ENCODE measurements around the gene GRIPAP1. TPM values are rescaled to one million over a fixed set of nuclear protein-coding genes. Genes with fewer than 3 reads are reported as not detected.
A peak's percentile ranks its signal among the peaks of the same experiment; 100 is the strongest.
"Not testable (repeated sequence)": the region's sequence is repeated elsewhere in the genome, so short reads cannot be mapped to it uniquely, and the experiment has no call there.

Gene GRIPAP1
- total RNA-seq, 1 donor from 2014 or later, result 20.2 TPM

DNA sequence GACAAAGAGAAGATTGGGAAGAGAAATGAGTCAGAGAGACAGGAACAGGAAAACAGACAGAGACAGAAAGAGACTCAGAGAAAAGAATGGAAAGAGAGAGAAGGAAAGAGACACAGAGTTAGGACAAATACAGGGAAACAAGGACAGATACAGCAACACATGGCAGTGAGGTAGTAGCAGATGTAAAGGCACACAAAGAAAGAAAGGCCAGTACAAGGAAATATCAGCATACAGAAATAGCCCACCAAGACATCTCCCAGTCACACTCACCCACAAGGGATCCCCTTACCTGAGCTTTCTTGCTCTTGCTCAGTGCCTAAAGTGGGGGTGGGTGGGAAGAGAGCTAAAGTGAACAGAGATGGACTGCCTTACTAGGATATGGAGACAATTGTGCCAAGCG, 4.2 kb downstream of the GRIPAP1 start:
- no peak for DNase-seq (ENCODE audit: low spot score)

DNA sequence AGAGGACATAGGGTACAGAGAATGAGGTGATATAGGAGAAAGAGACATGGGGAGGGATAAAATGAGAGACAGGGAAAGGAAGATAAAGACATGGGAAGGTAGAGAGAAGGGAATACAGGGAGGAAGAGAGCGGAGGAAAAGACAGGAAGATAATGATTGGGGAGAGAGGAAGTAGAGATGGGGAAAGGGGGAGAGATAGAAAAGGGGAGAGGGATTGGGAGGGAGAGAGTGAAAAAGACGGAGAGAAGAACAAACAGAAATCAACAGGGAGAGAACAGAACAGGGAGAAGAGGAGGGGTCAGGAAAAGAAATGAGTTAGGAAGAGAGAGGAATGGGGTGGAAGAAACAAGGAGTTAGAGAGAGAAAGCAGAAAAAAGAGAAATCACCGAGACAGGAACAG, 4.6 kb downstream of the GRIPAP1 start:
- no peak for DNase-seq (ENCODE audit: low spot score)

DNA sequence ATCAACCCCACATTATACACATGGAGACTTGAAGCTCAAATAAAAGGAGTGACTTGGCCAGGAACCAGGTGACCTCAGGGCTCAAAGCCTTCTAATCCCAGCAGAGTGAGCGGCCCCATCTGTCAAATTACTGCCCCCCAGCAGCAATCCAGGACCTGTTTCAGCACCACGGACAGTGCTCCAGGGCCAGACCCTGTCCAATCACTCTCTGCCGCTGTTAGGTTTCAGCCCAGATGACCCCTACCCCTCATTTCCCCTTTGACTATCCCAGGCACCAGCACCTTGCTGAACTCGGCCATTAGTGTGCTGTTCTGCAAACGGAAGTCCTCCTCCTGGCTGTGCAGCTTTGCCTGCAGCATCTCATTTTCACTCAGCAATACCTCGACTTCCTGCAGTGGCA, 5.1 kb downstream of the GRIPAP1 start:
- no peak for DNase-seq (ENCODE audit: low spot score)

DNA sequence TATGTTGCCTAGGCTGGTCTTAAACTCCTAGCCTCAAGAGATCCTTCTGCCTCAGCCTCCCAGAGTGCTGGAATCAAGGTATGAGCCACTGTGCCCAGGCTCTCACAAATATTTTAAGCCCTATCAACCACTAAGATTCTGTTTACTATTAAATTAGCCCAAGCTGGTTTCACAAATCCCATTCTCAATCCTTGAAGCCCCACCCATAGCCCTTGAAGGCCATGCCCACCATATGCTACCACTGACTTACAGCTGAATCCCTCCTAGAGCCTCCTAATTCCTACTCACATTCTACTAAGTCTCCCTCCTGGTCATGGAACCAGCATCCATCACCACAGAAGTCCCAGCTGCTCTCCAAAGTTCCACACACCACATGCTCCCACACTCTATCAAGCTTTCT, 9.7 kb downstream of the GRIPAP1 start:
- no peak for DNase-seq (ENCODE audit: low spot score)

DNA sequence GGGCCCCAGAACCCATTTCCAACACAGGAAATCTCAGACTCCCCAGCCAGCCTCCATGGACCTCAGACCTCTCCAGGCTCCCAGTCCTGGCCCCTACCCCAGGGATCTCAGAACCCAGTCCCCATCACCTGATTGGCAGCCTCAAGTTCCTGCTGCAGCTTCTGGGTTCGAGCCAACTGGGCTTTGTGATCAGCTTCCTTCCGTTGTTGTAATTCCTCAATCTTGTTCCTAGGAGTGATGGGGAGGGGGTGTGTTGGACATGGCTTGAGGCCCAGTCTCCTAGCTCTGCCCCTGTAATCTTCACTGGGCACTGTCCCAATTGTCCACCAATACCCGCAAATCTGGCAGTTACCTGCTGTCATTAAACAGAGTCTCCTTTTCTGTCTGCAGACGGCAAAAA, 12.6 kb downstream of the GRIPAP1 start:
- DNase-seq (ENCODE audit: low spot score), result no peak

DNA sequence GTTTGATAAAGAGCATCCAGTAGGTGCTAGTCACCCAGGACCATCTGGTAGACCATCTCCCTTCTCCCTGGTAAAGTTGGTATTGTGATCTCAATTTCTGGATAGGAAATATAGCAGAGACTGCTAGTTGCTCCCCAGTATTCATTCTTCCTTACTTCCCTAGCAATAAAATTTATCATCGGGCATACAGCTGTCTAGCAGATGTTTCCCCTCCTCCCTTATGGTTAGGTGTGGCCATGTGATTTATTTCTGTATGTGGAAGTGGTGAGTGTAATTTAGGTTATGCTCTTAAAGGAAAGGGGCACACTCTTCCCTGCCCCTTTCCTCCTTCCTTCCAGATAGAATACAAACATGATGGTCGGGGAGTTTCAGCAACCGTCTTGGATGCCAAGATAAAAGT, 18.2 kb downstream of the GRIPAP1 start:
- no peak for DNase-seq (ENCODE audit: low spot score)

DNA sequence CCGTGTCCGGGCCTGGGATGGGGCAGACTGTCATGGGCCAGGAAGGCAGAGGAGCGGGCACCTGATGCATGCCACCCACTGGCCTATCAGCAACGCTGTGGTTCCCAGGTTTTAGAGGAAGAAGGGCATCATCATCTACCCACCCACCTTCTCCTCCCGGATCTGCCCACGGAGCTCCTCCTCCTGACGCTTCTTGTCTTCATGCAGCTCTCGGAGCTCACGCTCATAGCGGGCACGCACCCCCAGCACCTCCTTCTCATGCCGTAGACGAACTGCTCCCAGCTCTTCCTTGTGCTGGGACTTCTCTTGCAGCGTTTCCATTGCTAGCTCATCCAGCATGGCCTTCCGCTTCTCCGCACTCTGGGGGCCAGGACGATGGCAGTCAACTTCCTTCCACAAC, 19.0 kb downstream of the GRIPAP1 start:
- no peak for DNase-seq (ENCODE audit: low spot score)

DNA sequence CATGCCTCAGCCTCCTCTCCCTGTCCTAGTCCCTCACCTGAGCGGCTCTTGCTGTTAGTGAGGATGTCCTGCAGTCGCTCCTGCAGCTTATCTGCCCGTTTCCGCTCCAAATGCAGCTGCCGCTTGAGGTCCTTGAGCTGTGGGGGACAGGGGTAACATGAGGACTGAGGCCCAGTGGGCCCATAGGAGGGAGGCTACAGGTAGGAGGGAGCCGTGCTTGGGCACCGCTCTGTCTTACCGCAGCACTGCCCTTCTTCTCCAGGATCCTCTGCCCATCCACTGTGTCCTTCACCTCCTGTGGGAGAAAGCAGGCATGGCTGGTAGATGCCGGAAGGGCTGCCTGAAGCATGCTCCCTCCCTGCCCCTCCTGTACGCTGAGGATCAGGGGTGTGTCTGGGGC, 20.9 kb downstream of the GRIPAP1 start:
- no peak for DNase-seq (ENCODE audit: low spot score)

DNA sequence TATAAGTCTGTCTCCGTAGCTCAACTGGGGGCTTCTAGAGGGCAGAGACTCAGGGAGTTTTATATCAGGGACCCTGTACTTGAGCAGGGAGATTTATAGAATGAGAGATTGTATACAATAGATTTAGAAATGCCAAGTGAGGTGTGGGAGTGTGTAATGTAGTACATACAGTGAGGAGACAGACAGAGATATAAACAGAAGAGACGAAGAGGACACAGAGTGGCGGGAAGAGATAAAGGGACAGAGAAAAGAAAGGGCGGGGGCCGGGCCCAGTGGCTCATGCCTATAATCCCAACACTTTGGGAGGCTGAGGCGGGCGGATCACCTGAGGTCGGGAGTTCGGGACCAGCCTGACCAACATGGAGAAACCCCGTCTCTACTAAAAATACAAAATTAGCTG, 21.7 kb downstream of the GRIPAP1 start:
- not testable (repeated sequence) for DNase-seq (ENCODE audit: low spot score)

DNA sequence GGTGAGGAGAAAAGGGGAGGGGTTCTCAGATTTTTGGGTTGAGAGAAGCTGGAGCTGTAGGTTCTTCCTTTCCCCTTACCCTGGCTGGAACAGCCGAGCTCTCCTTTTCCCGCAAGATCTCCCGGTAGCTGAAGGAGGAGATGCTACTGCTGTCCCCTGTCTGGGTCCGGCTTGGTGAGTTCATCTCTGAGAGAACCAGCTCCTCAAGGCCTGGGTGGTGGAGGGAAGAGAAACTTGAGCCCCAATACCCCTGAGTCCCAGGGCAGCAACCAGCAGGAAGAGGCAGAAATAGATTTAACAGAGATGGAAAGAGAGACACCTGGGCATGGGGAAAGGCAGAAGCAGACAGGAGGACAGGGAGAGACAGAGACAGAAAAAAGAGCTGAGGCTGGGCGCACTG, 23.8 kb downstream of the GRIPAP1 start:
- no peak for DNase-seq (ENCODE audit: low spot score)

DNA sequence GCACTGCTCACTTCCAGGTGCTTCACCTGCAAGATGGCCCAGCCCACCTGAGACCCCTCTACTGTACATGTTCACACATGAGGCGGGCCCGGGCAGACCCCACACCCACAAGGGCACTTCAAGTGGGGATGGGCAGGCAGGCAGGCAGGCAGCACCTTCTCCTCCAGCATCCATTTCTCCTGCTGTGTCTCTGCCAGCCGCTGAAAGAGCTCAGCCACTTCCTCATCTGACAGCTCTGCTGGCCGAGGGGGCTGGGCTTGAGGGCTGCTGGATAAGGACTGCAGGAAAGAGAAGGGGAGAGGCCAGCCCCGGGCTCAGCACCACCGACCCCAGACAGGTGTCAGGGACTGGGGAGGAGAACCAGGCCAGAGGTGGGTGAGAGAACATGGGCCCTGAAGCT, 26.0 kb downstream of the GRIPAP1 start:
- no peak for DNase-seq (ENCODE audit: low spot score)

DNA sequence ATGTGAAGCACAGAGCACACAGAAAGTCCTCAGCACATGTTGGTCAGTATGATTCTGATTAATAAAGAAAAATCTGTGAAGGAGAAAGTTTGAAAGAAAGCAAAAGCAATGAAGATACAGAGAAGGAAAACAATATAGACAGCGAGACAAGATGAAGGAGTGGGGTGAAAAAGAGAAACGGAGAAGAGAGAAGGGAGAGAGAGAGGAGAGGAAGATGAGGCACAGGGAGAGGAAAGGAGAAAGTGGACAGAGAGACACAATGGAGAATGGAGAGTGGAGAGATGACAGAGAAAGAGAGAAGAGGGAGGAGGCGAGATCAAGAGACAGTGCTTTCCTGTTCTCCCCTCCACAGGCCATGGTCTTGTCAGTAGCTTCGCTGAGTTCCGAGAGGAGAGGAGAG, 26.5 kb downstream of the GRIPAP1 start:
- DNase-seq (ENCODE audit: low spot score), result no peak

DNA sequence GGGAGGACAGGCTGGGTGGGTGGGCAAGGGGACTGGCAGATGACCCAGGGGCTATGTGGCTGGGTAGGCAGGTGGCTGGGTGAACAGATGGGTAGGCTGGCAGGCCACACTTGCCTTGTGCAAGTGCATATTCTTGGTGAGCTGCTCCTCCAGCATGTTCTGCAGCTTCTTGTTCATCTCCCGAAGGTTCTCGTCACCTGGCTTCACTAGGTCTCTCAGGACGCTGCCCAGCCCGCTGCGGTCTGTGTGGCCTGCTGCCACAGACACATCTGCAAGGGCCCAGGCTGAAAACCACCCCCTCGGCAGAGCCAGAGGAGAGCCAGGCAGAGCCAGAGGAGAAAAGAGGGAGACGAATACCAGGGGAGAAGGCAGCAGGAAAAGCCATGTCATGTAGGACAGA, 27.0 kb downstream of the GRIPAP1 start:
- DNase-seq (ENCODE audit: low spot score), result no peak

DNA sequence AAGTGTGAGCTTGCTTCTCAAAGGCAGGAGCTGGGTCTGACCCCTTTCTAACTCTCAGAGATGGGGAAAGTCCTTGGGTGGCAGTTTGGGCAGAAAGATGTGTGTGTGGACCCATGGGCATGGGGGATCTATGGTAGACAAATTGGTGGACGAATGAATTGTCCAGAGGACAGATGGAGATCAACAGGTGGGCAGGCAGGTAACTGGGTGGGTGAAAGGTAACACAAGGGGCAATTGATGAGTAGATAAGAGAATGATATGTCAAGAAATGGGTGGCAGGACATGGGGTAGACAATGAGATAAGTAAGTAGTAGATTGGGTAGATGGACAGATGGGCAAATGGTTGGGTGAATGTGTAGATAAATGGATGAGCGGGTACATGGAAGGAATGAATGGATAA, 27.5 kb downstream of the GRIPAP1 start:
- DNase-seq (ENCODE audit: low spot score), result no peak

DNA sequence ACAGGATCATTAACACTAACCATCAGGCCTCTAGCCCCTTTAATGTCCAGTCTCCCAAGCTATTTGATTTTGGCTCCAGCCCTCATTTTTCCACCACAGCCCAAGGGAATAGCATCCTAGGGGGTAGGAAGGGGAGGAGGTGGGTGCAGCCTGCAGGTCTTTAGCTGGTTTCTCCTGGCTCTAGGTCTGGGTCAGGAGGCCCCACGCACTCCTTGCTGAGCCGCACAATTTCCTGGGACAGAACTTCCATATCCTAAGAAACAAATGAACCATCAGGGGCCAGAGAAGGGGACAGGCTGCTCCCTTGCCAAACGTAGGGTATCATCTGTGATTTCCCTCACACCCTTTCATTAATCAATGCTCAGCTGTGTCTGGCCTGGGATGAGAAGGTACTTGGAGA, 28.0 kb downstream of the GRIPAP1 start:
- DNase-seq (ENCODE audit: low spot score), result no peak

DNA sequence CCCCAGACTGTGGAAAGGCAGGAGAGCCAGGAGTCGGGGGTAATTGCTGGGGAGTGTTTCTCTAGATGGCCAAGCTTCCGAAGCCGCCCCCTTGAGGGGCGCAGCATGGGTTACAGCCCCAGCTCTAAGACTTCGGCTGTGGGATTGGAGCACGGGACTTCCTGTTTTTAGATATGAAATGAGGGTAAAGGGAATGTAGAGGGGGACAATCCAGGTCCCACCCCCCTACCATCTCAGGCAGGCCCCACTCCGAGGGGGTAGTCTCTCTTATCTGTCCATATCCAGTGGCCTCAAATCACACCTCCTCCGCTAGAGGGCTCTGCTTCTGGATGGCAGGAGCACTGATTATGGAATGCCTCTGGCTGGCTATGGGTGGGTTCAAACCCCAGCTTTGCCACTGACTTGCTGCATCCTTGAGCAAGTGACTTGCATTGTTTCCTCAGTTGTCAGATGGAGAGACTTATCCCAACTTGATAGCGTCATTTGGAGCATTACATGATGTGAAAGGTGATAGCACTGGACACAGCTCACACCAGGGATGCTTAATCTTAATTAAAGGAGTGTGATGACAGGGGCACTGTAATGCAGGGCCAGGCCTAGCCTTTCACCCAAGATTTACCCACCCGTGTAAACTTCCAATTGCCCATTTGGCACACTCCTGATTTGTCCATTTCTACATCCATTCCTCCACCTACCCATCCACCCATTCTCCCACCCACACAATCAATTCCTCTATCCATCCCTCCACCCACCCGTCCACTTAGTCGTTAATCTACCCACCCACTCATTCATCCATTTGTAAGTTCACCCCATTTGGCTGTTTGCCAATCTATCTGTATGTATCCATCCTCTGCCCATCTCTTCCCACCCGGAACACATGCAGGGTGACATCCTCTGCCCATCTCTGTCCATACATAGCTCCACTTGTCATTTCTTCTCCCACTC, 29.6 kb downstream of the GRIPAP1 start:
- DNase-seq (ENCODE audit: low spot score), result peak; percentile 53

DNA sequence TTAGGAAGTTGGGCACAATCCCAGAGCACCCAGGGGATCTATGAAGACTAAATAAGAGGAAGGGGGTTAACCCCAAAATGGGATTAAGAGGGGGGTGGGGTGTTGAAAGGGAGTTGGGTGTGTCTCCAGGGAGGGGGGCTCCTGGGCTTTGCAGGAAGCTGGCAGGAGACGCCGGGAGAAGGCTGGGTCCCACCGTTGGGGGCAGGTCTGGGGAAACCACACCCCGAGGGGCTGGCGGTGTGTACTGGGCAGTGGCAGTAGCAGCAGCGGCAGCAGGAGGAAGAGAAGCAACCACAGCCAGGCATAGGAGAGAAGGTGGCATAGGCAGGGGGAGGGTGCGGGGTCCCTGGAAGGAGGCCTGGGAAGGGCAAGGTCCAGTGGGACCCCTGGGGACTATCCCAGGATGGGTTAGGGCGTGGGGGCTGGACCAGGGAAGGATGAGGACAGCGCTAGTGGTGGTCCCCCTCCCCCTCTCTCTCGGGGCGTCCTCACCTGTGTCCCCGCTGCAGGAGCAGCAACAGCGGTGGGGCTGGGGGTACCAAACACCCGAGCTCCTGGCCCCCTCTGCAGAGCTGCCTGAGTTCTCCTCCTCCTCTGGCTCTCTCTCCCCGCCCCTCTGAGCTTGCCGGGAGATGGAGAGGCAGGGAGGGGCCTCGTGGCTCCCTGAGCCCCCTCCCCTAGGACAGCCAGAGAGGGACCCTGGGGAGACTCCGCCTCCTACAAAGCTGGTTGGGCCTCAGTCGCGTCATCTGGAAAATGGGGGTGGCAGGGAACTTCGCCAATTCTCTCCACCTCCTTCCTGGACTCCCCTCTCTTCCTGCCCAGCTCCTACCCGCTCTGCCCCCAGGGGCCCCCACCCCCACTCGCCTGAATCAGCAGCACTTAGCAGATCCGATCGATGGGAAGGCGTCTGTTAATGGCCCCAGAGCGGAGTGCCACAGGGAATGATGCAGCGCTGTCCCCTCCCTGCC, 30.5 kb downstream of the GRIPAP1 start, which contains the start of gene KCND1:
Gene KCND1 (minus strand): TSS at position 596 of the 971 bp plus-strand sequence. CDS start 1,573 bp downstream, outside the sequence.
- peak; percentile 84 for DNase-seq (ENCODE audit: low spot score)

DNA sequence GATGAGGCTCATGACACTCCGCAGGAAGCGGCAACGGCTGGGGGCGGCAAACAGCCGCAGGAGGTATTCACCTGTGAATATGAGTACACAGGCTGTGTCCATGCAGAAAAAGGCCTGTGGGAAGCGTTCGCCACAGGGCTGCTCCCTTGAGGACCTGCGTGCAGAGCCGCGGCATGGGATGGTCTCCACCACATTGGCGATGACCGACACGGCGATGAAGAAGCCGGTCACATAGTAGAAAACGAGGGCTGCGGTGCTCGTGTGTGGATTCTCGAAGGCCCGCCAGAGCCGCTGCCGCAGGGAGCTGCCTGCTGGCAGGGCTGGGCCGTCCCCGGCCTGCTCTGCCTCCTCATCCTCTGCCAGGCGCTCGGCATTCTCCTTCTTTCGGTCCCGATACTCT, 32.6 kb downstream of the GRIPAP1 start:
- no peak for DNase-seq (ENCODE audit: low spot score)

DNA sequence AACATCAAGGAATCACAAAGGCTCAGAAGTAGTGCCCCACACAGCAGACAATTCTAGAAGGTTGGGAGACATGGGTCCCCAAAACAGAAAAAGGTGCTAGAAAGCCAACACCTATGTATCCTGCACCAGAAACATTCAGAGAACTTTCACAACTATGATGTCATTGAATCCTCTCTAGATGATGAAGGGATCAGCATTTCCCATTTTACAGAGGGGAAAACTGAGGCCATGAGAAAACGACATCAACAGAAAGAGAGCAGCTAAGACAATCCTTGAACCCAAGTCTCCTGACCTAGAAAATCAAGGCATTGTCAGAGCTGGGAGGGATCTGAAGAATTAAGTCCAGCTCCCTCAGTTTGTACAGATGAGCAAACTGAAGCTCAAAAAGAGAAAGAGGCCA, 33.7 kb downstream of the GRIPAP1 start:
- DNase-seq (ENCODE audit: low spot score), result no peak

DNA sequence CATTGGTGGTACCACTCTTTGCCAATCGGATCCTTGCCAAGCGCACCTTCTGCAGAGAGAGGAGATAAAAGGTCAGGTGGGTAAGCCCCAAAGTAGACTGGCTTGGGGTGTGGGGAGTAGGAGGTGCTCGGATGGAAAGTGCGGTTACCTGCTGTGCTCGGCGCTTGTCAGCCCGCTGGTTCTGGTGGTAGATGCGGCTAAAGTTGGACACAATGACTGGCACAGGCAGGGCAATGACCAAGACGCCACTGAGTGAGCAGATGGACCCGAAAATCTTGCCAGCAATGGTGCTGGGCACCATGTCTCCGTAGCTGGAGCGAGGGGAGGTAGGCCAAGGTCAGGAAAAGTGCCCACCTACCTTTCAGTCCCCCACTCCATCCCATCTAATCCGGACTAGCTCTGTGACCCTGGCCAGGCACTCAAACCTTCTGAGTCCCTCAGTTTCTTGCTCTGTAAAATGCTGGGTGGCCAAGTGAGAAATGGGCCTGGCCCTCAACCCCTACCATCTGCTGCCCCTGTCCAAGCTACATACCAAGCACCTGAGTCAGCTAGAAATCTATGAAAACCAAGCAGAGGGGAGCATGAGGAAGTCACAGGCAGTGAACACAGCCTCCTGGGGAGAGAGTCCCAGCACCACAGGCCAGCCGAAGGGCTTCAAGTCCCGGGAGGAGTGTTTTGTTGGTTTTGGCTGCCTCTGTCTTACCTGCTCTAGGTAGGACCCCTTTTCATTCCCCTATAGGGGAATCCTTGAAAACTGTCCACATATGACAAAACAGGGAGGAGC, 35.1 kb downstream of the GRIPAP1 start:
- DNase-seq (ENCODE audit: low spot score), result no peak

DNA sequence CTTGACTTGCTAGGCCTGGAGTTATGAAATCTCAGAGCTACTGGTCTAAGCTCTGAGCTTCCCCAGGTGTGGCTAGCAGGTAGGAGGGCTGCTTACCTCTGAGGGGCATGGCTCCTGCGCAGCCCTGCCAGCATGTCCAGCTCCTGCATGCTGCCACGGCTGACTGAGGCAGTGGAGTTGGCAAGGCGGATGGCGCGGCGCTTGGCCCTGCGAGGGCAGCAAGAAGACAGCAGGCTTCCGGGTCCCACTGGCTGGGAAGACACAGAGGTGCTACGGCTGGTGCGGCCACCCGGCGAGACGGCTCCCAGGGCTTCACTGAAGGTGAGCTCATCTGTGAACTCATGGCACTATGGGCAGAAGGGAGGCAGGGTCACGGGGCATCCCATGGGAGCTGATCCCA, 36.1 kb downstream of the GRIPAP1 start:
- DNase-seq (ENCODE audit: low spot score), result no peak
